SW480 (cell line): ENCODE measurements around the gene LRP8.

Experiments
- DNase-seq: peaks from one replicate; pipeline ENCODE4 v3.0.0-alpha.2; 2016; ENCODE audit warnings: low spot score

LRP8 gene

GRCh38 chr1:53321776-53322602 is 5.9 kb downstream of the LRP8 start:
- no peak for DNase-seq

DNA sequence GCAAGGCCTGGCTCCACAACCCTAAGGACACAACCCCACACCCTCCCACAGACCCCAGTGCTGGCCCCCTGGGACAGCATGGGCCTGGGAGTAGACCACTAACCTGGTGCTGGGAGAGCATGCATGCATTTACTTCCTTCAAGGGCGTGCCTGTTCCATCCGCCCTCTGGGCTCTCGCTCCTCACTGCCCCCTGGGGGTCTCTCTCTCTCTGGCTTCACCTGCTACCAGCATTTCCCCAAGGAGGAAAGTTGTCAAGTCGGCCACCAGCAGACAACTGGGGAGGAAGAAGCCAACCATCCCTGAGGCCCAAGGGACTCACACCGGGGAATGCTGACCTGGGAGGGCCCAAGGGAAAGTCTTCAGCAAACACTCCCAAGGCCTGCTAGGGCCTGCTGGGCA is 6.5 kb downstream of the LRP8 start:
- DNase-seq, result no peak

DNA sequence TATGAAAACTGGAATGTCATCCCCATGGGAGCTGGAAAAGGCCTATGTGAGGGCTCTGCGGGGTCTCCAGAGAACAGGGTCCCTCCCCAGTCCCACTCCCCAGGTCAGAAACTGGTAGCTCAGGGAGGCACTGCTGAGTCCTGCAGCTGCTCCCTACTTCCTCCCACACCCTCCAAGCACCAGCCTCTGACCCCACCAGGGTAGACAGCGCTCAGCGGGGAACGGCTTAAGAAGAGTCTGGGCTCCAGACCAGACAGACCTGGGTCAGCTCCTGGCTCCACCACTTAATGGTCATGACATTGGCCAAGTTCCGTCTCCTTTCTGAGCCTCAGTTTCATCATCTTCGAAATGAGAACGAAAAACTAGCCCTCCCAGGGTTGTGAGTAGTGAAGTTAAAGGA is 7.2 kb downstream of the LRP8 start:
- DNase-seq, result no peak

DNA sequence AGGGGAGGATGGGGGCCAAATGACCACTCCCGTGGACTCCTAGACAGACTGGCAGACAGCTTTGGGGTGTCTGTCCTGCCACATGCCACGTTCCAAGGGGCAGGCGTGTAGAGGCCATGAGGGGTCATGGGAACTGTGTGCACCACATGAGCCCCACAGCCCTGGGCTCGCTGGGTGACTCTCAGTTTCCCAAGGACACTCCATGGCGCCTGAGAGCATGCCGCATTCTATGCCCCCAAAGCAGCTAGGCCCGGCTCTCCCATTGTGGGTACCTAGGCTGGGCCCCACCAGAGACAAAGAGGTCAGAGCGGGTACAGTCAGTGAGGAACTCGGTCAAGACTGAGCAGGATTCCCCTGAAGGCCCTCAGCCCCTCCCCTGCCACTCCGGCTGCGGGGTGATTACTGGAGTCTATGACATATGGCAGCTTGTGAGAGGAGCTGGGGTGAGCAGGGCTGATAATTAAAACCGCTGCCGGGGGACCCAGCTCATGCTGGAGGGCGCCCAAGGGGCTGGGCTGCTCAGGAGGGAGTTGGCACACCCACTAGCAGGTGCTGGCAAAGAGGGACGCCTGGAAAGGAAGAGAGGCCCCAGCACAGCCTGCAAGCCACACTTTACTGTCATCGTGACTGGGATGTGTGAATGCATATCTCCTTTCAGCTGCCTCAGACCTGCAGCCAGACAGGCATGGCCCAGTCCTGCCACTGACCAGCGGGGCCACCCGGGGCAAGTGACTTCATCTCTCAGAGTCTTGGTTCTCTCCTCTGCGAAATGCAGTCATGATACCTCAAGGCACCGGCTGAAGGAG is 8.4 kb downstream of the LRP8 start:
- DNase-seq, result no peak

DNA sequence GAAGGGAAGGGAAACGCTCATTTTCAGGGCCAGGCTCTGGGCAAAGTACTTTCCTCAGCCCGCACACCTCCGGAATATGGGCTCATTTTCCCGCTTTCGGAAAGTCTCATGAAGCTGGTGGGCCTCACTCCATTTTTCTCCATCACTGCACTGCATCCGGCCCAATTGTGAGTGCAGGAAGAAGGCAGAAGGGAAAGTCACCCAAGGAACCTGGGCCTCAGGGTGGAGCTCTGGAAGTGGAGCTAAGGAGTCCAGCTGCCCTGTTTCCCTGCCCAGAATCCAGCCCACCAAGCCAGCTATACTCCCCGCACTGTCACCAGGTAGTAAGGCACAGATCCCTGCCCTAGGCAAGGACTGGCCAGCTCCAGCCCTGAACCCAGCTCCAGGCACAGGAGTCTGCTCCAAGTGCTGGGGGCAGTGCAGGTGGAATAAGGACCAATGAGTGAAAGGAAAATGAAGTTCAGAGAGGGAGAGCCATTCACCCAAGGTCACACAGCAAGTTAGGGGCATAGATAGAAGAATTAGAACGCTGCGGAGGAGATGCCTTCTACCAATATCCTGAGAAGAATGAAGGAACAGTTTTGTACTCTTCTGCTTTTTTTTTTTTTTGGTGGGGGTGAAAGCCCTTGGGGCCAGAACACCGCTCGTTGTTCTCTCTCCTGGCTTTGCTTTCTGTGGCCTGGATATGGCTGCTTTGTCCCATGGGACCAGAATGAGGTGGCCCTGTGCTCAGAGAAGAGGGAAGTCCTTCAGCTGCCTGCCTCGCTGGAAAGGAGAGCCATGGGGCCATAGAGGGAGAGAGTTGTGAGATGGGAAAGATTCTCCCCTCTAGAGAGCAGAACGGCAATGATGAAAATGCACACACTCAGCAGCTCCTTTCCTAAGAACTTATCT is 10.0 kb downstream of the LRP8 start:
- DNase-seq, result no peak

DNA sequence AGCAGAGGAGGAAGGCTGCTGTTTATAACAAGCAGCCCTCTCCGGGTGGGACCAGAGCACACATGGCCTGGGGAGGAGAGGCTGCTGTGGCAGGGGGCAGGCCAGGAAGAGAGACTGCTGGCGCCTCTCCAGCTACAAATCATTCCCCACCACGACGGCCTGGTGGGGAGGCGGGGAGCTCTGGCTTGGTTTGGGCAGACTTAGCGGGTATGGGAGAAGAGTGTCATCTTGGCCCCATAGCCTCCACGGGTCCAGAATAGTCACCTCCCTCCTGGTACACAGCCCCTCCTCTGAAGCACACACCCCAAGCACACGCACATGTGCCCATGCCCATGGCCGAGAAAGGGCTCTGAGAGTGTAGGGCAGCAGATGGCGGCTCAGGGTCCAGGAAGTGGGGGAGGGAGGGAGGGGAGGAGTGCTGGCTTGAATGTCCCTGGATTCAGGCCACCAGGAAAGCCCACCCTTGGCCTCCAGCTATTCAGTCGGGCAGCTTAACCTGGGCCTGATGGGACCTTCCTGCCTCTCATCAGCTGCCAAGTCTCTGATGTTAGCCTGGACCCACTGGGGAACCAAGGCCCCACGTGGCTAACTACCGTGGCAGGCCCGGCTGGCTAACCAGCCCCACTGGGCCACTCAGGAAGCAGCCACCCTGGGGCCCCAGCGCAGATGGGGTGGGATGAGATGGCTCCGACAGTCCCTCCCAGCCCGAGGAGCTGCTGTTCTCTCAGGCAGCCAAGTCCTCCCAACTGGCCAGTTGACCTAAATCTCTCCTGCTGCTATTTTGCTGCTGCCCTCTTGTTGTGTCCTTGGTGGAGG is 10.9 kb downstream of the LRP8 start:
- DNase-seq, result no peak

GRCh38 chr1:53316424-53316765 is 11.5 kb downstream of the LRP8 start:
- DNase-seq, result no peak

DNA sequence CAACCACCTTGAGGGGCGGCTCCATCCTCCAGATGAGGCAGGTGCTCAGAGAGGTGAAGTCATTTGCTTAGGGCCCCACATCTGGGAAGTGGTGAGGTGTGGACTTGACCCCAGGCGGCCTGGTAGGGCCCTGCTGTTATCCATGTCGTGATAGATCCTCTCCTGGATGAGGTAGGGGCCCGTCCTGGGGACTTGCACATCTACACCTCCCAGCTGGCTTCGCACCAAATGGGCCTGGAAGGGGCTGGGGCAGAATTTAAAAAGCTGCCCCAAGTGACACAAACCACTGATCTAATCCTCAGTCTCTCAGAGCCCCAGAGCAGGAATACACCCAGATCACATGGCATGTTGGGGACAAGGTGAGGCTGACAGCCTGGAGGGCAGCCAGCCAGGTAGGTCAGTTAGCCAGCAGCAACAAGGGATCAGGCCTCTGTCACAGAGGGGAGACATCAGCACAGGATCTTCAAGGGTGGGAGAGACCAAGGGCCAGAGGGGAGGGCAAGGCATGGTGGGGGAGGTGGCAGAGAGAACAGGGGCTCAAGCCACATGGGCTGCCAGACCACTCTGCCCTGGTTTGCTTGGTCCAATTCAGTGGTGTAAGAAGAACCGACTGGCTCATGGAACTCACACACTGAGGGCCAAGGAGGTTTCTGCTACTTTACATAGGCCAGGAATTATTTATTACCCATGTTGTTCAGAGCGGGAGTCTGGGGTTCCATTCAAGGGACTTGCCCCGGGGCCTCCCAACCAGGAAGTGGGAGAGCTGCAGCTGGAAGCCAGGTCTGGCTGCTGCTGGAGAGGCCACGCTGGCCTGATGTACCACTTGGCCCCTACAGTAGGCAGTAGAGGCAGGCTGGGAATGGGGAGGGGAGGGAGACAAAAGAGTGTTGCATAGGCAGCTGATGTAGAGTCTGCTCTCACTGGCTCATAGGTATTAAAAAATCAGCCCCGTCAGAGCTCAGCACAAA is 12.1 kb downstream of the LRP8 start:
- no peak for DNase-seq

DNA sequence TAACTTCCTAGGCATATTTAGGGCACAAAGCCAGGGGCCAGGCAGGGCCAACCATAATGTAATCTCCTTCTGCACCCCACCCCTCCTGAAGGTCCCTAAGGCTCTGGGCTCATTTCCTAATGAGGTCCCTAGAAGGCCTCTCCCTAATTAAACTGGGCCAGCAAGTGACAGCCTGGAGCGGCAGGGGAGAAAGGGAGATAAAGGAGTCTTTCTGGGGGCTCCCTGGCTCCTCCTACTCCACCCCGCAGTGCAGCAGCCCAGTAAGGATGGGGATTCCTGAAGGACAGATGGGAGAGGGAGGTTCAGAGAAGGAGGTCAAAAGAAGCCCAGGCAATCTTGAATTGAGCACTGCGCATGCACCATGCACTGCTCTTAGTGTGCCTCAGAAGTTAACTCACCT is 12.8 kb downstream of the LRP8 start:
- DNase-seq, result no peak

GRCh38 chr1:53314606-53315005 is 13.3 kb downstream of the LRP8 start:
- no peak for DNase-seq

DNA sequence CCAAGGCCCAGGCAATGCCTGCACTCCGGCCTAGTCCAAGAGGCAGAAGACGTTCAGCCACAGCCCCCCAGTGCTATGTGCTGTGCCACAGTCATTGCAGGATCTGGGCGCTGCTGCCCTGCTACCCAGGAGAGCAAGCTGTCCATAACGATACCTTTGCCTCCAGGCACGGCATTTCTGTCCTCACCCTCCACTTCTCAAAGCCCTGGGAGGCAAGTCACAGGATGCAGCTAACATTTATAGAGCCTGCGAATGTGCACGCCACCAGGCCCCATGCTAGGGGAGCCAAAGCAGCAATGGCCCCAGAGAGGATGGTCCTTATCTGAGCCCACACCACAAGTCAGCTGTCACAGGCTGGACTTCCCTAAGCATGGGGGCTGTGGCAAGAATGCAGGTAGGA is 13.8 kb downstream of the LRP8 start:
- no peak for DNase-seq

GRCh38 chr1:53313556-53313955 is 14.3 kb downstream of the LRP8 start:
- no peak for DNase-seq

DNA sequence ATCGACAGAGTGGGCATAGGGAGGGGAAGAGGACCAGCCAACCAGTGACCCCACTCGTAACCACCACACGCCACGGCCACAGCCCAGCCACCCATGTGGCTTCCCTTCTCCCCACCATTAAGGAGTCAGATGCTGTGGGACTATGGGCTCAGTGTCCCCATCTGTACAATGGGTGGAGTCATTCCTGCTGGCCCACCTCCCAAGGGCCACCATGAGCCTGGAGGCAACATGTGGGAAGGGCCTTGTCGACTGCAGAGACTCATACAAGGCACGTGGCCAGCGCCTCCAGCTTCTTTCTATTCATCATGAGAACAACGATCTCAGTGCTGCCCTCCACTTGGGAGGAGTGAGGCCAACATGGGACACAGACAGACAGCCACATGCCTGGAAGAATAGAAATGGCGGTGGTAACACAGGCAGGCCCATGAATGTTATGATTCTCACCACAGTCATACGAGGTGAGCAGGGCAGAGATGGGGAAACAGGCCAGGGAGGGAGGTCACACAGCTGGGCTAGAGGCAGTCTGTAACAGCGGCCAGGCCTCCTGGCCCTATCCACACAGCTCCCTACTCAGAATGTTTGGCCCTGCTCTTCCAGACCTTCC is 16.1 kb downstream of the LRP8 start:
- DNase-seq, result no peak

DNA sequence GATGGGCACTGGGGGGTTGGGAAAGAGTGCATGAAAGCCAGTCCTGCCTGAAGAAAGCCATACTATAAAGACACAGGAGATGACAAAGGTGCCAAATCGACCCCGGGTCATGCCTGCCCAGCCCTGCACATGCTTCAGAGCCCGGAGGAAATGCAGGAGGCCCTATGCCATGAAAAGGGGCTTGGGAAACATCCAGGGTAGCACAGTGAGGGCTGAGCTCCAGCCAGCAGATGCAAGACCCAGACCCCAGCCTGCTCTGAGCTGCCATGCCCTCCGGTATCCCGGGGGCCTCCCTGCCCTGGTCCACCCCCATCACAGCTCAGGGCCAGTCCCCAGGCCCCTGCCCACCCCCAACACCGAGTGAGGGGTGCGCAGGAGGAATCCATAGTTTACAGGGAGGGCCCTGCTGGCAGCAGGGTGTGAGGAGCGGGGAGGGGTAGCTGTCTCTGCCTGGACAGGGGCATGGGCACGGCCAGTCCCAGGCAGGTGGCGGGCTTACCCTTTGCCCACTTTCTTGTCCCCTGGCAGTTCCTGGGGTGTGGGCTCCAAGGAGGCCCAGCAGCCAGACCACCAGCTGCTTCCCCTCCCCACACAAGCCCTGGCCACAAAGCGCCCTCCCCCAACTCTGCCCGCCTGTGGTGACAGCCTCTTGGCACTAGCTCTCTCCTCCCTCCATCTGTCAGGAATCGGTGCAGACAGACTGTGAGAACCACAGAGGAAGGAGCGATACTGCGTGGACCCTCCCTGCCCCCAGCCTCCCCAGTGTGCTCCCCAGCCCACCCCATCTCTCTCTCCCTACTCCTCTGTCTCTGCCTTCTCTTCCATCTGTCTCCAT is 16.8 kb downstream of the LRP8 start:
- DNase-seq, result no peak

GRCh38 chr1:53309802-53310201 is 18.1 kb downstream of the LRP8 start:
- no peak for DNase-seq

DNA sequence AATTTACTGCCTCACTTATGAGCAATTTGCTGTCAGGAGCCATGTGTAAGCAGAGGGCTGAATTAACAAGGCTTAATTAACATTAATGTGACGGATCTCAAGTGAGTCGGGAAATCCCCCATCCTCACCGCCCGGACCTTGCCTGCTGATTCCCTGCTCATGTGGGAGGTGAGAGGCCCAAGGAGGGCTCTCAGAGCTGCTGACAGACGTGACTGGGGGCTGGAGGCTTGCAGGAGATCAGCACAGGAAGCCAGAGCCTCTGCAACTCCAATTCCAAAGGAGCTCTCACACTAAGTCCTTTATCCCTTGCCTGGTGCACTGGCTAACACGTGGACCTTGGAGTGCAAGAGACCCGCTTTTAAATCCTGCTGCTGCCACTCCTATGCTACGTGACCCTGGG is 19.4 kb downstream of the LRP8 start:
- DNase-seq, result no peak

- no peak for DNase-seq
Observed at GRCh38 chr1:53307037-53307436, 20.8 kb downstream of the LRP8 start.

DNA sequence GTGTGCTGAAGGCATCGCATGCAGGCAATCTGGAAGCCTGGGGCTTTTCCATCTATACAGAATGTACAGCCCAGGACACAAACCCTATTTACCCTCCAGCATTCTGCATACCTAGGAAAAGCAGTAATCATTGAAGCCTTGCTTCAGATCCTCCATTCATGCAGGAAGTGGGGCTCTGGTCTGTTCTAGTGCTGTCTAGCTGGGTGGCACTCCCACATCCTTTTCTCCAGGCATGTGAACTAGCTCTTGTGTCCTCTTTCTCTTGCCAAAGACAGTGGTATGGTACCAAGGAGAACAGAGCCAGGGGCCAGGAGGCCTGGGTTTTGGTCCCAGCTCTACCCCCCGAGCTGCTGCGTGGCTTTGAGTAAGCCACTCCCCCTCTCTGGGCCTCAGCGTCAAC is 21.7 kb downstream of the LRP8 start:
- DNase-seq, result no peak

GRCh38 chr1:53305650-53306049 is 22.2 kb downstream of the LRP8 start:
- no peak for DNase-seq
